Adipocyte (in vitro differentiated cells): ENCODE results near the gene DPH2.

Experiments
- DNase-seq: peaks from one replicate; pipeline ENCODE4 v3.0.0-alpha.2; 2015; ENCODE audit warnings: low read depth
- H3K27me3 ChIP-seq: replicated peaks from 2 replicates; pipeline ENCODE4 v1.7.0; 2013; ENCODE audit warnings: mild to moderate bottlenecking, low read length, moderate library complexity; ENCODE audit not compliant: control insufficient read depth, insufficient read depth
- H3K36me3 ChIP-seq: 2 replicates; pipeline ENCODE4 v1.7.0; 2013; ENCODE audit warnings: low read length, mild to moderate bottlenecking, moderate library complexity; ENCODE audit not compliant: control insufficient read depth, insufficient read depth, severe bottlenecking
- H3K4me1 ChIP-seq: 2 replicates; pipeline ENCODE4 v1.7.0; 2013; ENCODE audit warnings: mild to moderate bottlenecking, low read length, moderate library complexity; ENCODE audit not compliant: control insufficient read depth, insufficient read depth
- H3K4me3 ChIP-seq: 2 replicates; pipeline ENCODE4 v1.7.0; 2013; ENCODE audit warnings: mild to moderate bottlenecking, low read length, moderate library complexity
- H3K9ac ChIP-seq: 2 replicates; pipeline ENCODE4 v1.7.0; 2013; ENCODE audit warnings: mild to moderate bottlenecking, low read length, moderate library complexity
- H3K9me3 ChIP-seq: 2 replicates; pipeline ENCODE4 v1.7.0; 2013; ENCODE audit warnings: mild to moderate bottlenecking, low read length, moderate library complexity; ENCODE audit not compliant: control insufficient read depth

Gene DPH2

DNA sequence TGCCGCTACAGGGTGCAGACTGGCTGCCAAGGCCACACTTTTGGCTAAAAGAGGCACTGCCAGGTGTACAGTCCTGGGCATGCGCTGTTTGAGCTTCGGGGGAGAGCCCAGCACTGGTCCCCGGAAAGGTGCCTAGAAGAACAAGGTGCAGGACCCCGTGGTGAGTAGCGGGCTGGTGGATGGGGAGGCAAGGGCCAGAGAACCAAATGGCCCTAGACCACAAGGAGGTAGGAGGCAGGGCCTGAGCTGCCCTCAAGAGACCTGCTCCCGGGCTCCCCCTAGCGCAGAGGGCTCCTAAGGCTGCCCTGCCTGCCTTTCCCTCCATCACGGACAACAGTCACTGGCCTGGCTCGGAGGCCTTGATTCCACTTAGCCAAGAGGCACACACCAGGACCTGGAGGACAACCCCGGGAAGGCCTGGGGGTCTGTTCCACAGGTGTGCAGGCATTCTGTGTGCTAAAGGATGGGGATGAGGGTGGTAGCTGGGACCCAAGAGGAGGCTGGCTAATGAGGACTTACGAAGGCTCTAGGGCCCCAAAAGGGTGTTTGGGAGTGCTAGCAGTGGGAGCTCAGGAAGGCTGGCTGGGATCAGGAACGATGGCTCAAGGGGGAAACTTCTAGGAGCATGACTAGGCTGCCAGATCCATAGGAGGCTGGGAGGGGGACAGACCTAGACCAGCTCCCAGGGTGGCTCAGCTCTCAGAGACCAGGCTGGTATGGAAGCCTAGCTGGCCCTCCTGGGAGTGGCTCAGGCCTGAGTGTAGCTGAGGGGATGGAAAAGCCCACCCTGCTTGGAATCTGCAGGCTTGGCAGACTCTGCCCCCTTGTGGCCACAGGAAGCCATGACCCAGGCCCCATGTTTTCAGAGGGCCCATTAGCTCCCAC is 35.5 kb upstream of the DPH2 start:
- no peak overlapping the region for H3K4me3 ChIP-seq
- peak; percentile 82 for DNase-seq
- H3K9me3 ChIP-seq = no peaks in the 10 kb centered on the region
- H3K27me3 ChIP-seq = peaks cover 25% of the 10 kb centered on the region
- H3K9ac ChIP-seq = no peak overlapping the region
- peaks cover 6% of the 10 kb centered on the region for H3K4me1 ChIP-seq
- H3K36me3 ChIP-seq = no peaks in the 10 kb centered on the region

DNA sequence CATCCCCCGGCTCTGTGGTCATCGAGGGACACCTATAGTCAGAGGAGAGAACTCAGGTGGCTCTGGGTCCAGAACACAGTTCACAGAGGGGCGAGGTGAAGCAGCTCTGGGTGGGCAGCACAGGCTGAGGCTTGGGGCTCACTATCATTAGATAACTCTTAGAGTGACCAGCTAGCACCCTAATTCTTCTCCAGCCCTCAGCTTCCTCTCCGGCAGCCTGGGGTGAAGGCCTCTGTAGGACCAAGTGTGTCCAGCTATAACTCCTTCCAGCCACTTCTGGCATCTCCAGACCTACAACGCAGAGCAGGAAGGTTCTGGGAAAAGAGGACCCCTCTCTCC is 34.9 kb upstream of the DPH2 start:
- Histone ChIP-seq H3K36me3 (no peaks in the 10 kb centered on the region), H3K4me3 (no peak overlapping the region), H3K27me3 (peaks cover 25% of the 10 kb centered on the region), H3K9ac (no peak overlapping the region), H3K9me3 (no peaks in the 10 kb centered on the region), H3K4me1 (peaks cover 6% of the 10 kb centered on the region)
- no peak for DNase-seq

DNA sequence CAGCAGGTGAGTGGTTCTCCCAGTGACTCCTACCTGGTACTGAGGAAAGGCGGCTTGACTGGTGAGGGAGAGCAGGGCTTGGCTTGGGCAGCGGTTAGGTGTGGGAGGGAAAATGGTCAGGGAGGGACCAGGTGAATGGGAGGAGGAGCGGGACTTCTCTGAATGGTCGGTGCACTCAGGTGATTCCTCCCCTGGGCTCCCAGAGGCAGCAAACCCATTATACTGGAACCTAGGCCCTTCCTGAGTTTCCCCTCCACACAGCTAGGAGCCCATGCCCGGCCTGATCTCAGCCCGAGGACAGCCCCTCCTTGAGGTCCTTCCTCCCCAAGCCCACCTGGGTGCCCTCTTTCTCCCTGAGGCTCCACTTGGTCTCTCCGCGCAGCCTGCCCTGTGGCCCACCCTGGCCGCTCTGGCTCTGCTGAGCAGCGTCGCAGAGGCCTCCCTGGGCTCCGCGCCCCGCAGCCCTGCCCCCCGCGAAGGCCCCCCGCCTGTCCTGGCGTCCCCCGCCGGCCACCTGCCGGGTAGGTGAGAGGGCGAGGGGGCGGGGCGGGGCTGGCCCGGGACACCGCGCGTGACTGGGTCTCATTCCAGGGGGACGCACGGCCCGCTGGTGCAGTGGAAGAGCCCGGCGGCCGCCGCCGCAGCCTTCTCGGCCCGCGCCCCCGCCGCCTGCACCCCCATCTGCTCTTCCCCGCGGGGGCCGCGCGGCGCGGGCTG is 33.9 kb upstream of the DPH2 start:
- Histone ChIP-seq H3K27me3 (peaks cover 25% of the 10 kb centered on the region), H3K4me3 (no peak overlapping the region)
- no peak for DNase-seq

DNA sequence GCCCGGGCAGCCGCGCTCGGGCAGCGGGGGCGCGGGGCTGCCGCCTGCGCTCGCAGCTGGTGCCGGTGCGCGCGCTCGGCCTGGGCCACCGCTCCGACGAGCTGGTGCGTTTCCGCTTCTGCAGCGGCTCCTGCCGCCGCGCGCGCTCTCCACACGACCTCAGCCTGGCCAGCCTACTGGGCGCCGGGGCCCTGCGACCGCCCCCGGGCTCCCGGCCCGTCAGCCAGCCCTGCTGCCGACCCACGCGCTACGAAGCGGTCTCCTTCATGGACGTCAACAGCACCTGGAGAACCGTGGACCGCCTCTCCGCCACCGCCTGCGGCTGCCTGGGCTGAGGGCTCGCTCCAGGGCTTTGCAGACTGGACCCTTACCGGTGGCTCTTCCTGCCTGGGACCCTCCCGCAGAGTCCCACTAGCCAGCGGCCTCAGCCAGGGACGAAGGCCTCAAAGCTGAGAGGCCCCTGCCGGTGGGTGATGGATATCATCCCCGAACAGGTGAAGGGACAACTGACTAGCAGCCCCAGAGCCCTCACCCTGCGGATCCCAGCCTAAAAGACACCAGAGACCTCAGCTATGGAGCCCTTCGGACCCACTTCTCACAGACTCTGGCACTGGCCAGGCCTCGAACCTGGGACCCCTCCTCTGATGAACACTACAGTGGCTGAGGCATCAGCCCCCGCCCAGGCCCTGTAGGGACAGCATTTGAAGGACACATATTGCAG is 33.2 kb upstream of the DPH2 start:
- Histone ChIP-seq H3K36me3 (no peaks in the 10 kb centered on the region), H3K4me3 (peak overlapping the region; percentile 61), H3K9ac (no peak overlapping the region), H3K27me3 (peaks cover 25% of the 10 kb centered on the region), H3K4me1 (peaks cover 6% of the 10 kb centered on the region), H3K9me3 (no peaks in the 10 kb centered on the region)
- DNase-seq = peak; percentile 52

More for the DNA sequence above, 33.9 kb upstream of the DPH2 start:
- H3K9ac ChIP-seq = no peak overlapping the region
- peaks cover 6% of the 10 kb centered on the region for H3K4me1 ChIP-seq
- H3K36me3 ChIP-seq = no peaks in the 10 kb centered on the region
- no peaks in the 10 kb centered on the region for H3K9me3 ChIP-seq

DNA sequence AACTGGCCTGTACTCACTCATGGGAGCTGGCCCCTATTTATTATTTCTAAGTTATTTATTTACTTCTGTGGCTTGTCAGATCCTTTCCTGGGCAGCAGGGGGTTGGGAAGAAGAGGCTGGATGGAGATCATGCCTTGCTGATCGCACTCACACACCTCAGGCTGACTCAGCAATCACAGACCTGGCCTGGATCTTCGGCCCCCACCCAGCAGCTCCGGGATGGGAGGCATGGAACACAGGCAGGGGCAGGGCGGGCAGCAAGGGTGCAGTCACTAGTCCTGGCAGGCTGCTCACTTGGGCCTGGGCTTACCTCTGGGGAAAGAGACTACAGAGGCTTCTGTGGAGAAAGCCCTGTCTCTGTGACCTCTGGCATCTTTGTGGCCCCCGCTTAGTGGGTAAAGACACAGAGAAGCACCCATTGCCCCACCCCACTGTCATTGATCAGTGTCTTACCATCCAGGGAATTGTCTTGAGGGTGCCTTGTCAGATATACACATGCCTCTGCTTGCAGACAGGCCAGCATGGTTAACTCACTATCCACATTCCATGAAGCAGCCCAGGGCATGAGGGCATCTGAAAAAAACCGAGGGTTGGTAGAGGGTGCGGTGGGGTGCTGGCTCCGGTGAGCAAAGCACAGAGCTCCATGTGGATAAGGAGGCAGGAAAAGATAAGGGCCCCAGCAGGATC is 32.5 kb upstream of the DPH2 start:
- H3K4me1 ChIP-seq = peaks cover 6% of the 10 kb centered on the region
- H3K9ac ChIP-seq = no peak overlapping the region
- DNase-seq = no peak
- H3K36me3 ChIP-seq = no peaks in the 10 kb centered on the region
- no peak overlapping the region for H3K4me3 ChIP-seq
- no peaks in the 10 kb centered on the region for H3K9me3 ChIP-seq
- H3K27me3 ChIP-seq = peaks cover 25% of the 10 kb centered on the region

DNA sequence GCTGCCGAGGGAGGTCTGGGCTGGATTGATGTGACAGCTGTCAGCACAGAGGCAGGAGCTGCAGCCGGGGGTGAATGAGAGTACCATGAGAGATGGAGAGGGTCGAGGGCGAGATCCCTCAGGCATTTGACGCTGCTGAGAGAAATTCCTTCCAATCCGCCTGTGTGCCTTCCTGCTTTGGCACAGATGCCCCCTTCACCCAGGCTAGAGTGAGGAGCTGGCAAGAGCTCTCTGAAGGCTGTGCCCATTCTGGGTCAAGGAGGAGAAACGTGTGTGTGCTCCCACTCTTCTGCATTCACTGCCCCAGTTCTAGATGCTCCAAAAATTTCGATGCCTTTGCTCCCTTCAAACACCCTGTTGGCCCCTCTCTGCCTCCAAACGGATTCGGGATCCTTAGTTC is 31.4 kb upstream of the DPH2 start:
- H3K9ac ChIP-seq = no peak overlapping the region
- H3K27me3 ChIP-seq = peaks cover 25% of the 10 kb centered on the region
- no peaks in the 10 kb centered on the region for H3K36me3 ChIP-seq
- H3K4me3 ChIP-seq = no peak overlapping the region
- no peaks in the 10 kb centered on the region for H3K4me1 ChIP-seq
- DNase-seq = no peak
- H3K9me3 ChIP-seq = no peaks in the 10 kb centered on the region

DNA sequence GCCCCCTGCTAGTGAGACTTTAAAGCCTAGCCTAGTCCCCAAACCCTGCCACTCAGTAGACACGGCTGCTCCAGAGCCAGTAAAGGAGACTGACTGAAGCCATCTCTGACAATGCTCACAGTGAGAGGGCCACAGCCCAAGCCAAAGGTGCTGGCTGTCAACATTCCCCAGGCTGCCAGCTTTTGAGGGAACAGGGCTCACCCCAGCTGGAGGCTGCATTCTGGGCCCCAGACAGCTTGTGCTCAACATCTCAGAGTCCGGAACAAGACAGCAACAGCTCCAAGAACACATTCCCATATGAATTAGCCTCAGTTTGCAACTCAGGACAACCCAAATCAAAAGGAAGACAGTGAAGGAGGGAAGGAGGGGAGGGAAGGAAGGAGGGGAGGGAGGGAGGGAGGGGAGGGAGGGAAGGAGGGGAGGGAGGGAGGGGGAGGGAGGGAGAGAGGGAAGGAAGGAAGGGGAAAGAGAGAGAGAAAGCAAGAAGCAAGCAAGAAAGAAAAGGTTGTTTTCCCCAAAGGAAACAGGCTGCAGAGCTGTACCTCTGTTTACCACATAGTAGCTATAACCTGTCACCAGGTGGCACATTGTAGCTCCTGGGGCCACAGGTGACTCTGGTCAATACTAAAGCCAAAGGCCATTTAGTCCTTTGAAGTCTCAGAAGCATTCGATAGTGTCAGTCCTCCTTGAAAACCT is 30.8 kb upstream of the DPH2 start:
- Histone ChIP-seq H3K27me3 (peaks cover 25% of the 10 kb centered on the region), H3K36me3 (no peaks in the 10 kb centered on the region), H3K4me3 (no peak overlapping the region), H3K9me3 (no peaks in the 10 kb centered on the region), H3K9ac (no peak overlapping the region), H3K4me1 (no peaks in the 10 kb centered on the region)
- DNase-seq = no peak

DNA sequence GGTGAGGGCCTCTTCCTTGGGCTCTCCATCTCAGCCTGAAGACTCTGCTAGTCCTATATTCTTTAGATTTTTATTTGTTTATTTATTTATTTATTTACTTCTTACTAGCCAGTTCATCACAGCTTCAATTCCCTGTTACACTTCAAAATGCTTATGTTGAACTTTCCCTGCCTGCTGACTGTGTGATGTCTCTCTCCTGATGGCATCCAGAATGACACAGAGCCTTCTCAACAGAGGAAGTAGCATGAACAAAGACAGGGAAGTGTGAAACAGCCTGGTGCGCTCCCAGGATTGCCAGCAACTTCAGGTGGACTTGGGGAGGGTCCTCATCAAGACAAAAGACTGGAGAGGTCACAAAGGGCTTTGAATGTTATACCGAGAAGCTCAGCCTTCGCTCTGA is 27.4 kb upstream of the DPH2 start:
- H3K27me3 ChIP-seq = peaks cover 13% of the 10 kb centered on the region
- no peak overlapping the region for H3K4me3 ChIP-seq
- DNase-seq = no peak
- no peaks in the 10 kb centered on the region for H3K36me3 ChIP-seq
- peaks cover 8% of the 10 kb centered on the region for H3K4me1 ChIP-seq
- H3K9ac ChIP-seq = no peak overlapping the region
- no peaks in the 10 kb centered on the region for H3K9me3 ChIP-seq

DNA sequence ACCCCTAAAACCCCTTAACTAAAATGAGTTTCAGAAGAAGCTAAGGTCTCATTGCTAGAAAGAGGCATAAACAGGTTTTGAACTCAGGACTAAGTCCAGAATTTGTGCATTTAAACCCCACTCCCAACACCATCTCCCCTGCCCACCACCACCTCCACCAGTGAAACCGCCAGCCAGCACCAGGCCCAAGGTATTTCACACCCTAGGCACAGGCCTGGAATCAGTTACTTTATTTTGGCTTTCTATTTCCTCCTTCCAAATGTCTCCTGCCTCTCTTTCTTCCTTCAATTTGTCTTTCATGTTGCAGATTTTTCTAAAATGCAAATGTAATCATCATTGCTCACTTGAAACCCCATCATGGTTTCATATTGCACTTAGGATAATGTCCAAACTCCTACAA is 24.9 kb upstream of the DPH2 start:
- DNase-seq = no peak
- Histone ChIP-seq H3K4me1 (peaks cover 21% of the 10 kb centered on the region), H3K4me3 (no peak overlapping the region), H3K27me3 (no peaks in the 10 kb centered on the region), H3K36me3 (peaks cover 5% of the 10 kb centered on the region), H3K9ac (no peak overlapping the region), H3K9me3 (no peaks in the 10 kb centered on the region)

DNA sequence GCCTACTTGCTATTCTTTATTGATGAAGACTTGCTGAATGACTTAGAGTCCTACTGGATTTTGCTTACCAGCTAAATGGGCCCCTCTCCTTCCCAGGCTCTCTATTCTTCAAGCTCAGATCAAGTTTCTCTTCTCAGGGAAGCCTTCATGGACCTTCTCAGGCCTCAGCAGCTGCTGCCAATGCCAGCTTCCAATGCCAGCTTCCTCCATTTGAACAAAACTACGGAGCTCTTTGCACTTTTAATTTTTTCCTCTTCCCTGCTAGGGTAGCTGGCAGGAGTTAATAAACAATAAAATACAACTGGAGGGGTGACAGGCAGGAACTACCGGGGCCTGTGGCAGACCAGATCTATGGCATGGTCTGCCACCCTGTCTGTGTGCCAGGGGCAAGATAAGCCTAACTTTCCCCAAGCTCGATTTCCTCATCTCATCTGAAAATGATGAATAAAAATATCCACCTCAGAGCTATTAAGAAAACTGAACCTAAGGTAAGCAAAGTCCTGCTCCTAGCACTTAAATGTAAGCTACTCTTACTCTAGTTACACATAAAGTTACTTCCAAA is 24.1 kb upstream of the DPH2 start:
- Histone ChIP-seq H3K4me1 (peaks cover 21% of the 10 kb centered on the region), H3K9ac (peak overlapping the region; percentile 100), H3K4me3 (peak overlapping the region; percentile 98), H3K27me3 (no peaks in the 10 kb centered on the region), H3K9me3 (no peaks in the 10 kb centered on the region), H3K36me3 (peaks cover 14% of the 10 kb centered on the region)
- DNase-seq = no peak
